HepG2 (cell line): Measurements from ENCODE around the gene FOXR1. TPM values are rescaled to one million over a fixed set of nuclear protein-coding genes. Genes with fewer than 3 reads are reported as not detected.

Experiments used
- ATAC-seq: fragments of 200-7000 bp; cut with Tn5 transposase; 3 replicates; pipeline ENCODE4 v1.9.1; 2020; ENCODE audit warnings: mild to moderate bottlenecking, moderate library complexity
- BruUV-seq: library from RNA; stranded (reverse); fragments of 400-500 nt; replicated peaks from 2 replicates; lab custom pipeline; 2021; lab: Mats Ljungman, UMichigan
- CTCF ChIA-PET: fragments of 300-600 bp; formaldehyde crosslinking; extraction: SDS; loops from one replicate; lab custom pipeline; 2021; ENCODE audit warnings: low total read pairs, inconsistent platforms, low intra/inter-chr PET ratio; lab: Yijun Ruan, JAX
- POLR2A ChIA-PET: fragments of 350-600 bp; sonication (Branson Sonifier 250); formaldehyde crosslinking; loops from one replicate; lab custom pipeline; 2020; ENCODE audit warnings: antibody characterized with exemption, inconsistent platforms; lab: Yijun Ruan, JAX
- DNase-seq: peaks from one replicate; pipeline ENCODE4 v3.0.0-alpha.2; 2015; ENCODE audit warnings: low spot score
- FAIRE-seq: peaks from 3 replicates; lab custom pipeline; 2011; peaks lifted over from hg19 to GRCh38; lab: Jason Lieb, UNC
- H2AFZ ChIP-seq: one replicate; pipeline ENCODE4 v1.6.1; 2011; ENCODE audit warnings: low read length, inconsistent platforms
- H3K27ac ChIP-seq: fragments of 300-600 bp; 3 replicates; pipeline ENCODE4 v1.8.0; 2011; ENCODE audit warnings: mixed run types, mild to moderate bottlenecking, mixed read lengths, low read length, inconsistent platforms; ENCODE audit not compliant: insufficient read depth; ENCODE audit errors: extremely low read length
- H3K27me3 ChIP-seq, 2 experiments: fragments of 200-600 bp in 1 of 2; 2 replicates in 1 of 2; 3 replicates in 1 of 2; pipeline versions ENCODE4 v1.6.0 to v1.8.0; 2011; ENCODE audit warnings: low read length in 2 of 2, mild to moderate bottlenecking in 2 of 2, moderate library complexity in 2 of 2, inconsistent platforms in 1 of 2; ENCODE audit not compliant: insufficient read depth in 2 of 2, control insufficient read depth in 1 of 2
- H3K36me3 ChIP-seq, 2 experiments: fragments of 200-600 bp in 1 of 2; replicated peaks in 1 of 2; 2 replicates in 1 of 2; 3 replicates in 1 of 2; pipeline versions ENCODE4 v1.5.1 to v1.8.0; 2011; ENCODE audit warnings: low read length in 2 of 2, inconsistent platforms in 1 of 2; ENCODE audit not compliant: insufficient read depth in 2 of 2, control insufficient read depth in 1 of 2
- H3K4me1 ChIP-seq: 2 replicates; pipeline ENCODE4 v1.5.1; 2012; ENCODE audit warnings: low read length, inconsistent platforms; ENCODE audit not compliant: insufficient read depth
- H3K4me2 ChIP-seq: 2 replicates; pipeline ENCODE4 v1.6.0; 2011; ENCODE audit warnings: low read depth, low read length, inconsistent platforms
- H3K4me3 ChIP-seq, 3 experiments: fragments of 200-600 bp in 1 of 3; sonication (generic), shearing (Covaris generic) in 1 of 3; replicated peaks in 1 of 3; 2 replicates each; pipeline ENCODE4 v1.5.1; 2011 to 2016; ENCODE audit warnings: low read length in 3 of 3, inconsistent platforms in 2 of 3, low read depth in 2 of 3, mild to moderate bottlenecking in 2 of 3, control low read depth in 1 of 3, mixed read lengths in 1 of 3; ENCODE audit not compliant: insufficient read depth in 1 of 3
- H3K79me2 ChIP-seq: one replicate; pipeline ENCODE4 v1.6.1; 2011; ENCODE audit warnings: low read length, inconsistent platforms; ENCODE audit not compliant: insufficient read depth
- H3K9ac ChIP-seq: 2 replicates; pipeline ENCODE4 v1.6.0; 2011; ENCODE audit warnings: mild to moderate bottlenecking, low read depth, low read length, inconsistent platforms; ENCODE audit not compliant: insufficient read depth
- H3K9me3 ChIP-seq: 2 replicates; pipeline ENCODE4 v1.5.1; 2012; ENCODE audit warnings: mild to moderate bottlenecking, low read length
- H4K20me1 ChIP-seq: 2 replicates; pipeline ENCODE4 v1.6.0; 2011; ENCODE audit warnings: inconsistent platforms, mild to moderate bottlenecking, low read length, moderate library complexity; ENCODE audit not compliant: insufficient read depth
- FOXP4 ChIP-seq: sonication (generic); formaldehyde crosslinking; IDR thresholded peaks from 2 replicates; pipeline ENCODE4 v1.4.0; 2020; ENCODE audit warnings: missing genetic modification reagents
- KDM5A ChIP-seq: fragments of 200-600 bp; sonication (generic); IDR thresholded peaks from 2 replicates; pipeline ENCODE4 v1.7.0; 2018; ENCODE audit warnings: antibody characterized with exemption, mild to moderate bottlenecking, low read length, borderline replicate concordance
- MED1 ChIP-seq: sonication (generic); formaldehyde crosslinking; IDR thresholded peaks from 2 replicates; pipeline ENCODE4 v1.4.0; 2020; ENCODE audit warnings: missing genetic modification reagents
- NR2C2 ChIP-seq: sonication (generic); formaldehyde crosslinking; IDR thresholded peaks from 2 replicates; pipeline ENCODE4 v1.4.0; 2020; ENCODE audit warnings: missing genetic modification reagents, mild to moderate bottlenecking, moderate library complexity, borderline replicate concordance
- TBL1XR1 ChIP-seq: fragments of 150-350 bp; IDR thresholded peaks from 2 replicates; pipeline ENCODE4 v1.6.1; 2014; ENCODE audit warnings: borderline replicate concordance, low read length; ENCODE audit not compliant: partially characterized antibody
- ZC3H4 ChIP-seq: sonication (generic); formaldehyde crosslinking; IDR thresholded peaks from 2 replicates; pipeline ENCODE4 v1.4.0; 2020; ENCODE audit warnings: missing genetic modification reagents, borderline replicate concordance
- ZNF235 ChIP-seq: sonication (generic); formaldehyde crosslinking; IDR thresholded peaks from 2 replicates; pipeline ENCODE4 v1.8.1; 2023; ENCODE audit warnings: mild to moderate bottlenecking, missing genetic modification reagents, borderline replicate concordance
- ZNF616 ChIP-seq: sonication (generic); formaldehyde crosslinking; IDR thresholded peaks from 2 replicates; pipeline ENCODE4 v1.5.0; 2020; ENCODE audit warnings: low read depth, mild to moderate bottlenecking, missing genetic modification reagents
- ZNF710 ChIP-seq: sonication (generic); formaldehyde crosslinking; IDR thresholded peaks from 2 replicates; pipeline ENCODE4 v1.5.0; 2020; ENCODE audit warnings: mild to moderate bottlenecking, missing genetic modification reagents, borderline replicate concordance
- ZNF775 ChIP-seq: sonication (generic); formaldehyde crosslinking; IDR thresholded peaks from 2 replicates; pipeline ENCODE4 v1.4.0; 2020; ENCODE audit warnings: missing genetic modification reagents, mild to moderate bottlenecking, moderate library complexity, borderline replicate concordance
- ZNF800 ChIP-seq: sonication (generic); formaldehyde crosslinking; IDR thresholded peaks from 2 replicates; pipeline ENCODE4 v1.4.0; 2020; ENCODE audit warnings: missing genetic modification reagents
- ZSCAN29 ChIP-seq: sonication (generic); formaldehyde crosslinking; conservative IDR thresholded peaks from 2 replicates; pipeline ENCODE4 v1.4.0; 2020; ENCODE audit warnings: mild to moderate bottlenecking, missing genetic modification reagents
- WGBS: methylation state at CpG from one replicate; pipeline ENCODE4 v1.1.6; 2017; ENCODE audit warnings: low lambda C conversion rate; 5-methylcytosine and 5-hydroxymethylcytosine counted together
- in situ Hi-C: cut with HindIII; loops from 2 replicates; pipeline ENCODE4 v1.10.0; 2017; ENCODE audit warnings: low pct_unique_long_range_greater_than_20kb; ENCODE audit not compliant: extremely low pct_ligation_motif_present
- intact Hi-C: fragments of 100-400 bp; cut with micrococcal nuclease; formaldehyde crosslinking; loops from one replicate; pipeline ENCODE4 v1.10.0; 2022; ENCODE audit not compliant: unreplicated experiment
- polyA plus RNA-seq, 8 experiments: library from polyadenylated mRNA; depleted of rRNA in 3 of 8; stranded (reverse) in 7 of 8; unstranded in 1 of 8; fragments of >200 nt; fragmentation: Illumina TruSeq in 4 of 8; extraction: Trizol in 4 of 8; gene quantifications; 2 replicates each; pipeline versions ENCODE4 v1.2.1 to v1.2.3, GENCODE V29; 2011 to 2016; ENCODE audit warnings: low read depth in 4 of 8, missing spikeins in 1 of 8, mixed read lengths in 1 of 8; ENCODE audit not compliant: insufficient read depth in 1 of 8
- total RNA-seq, 5 experiments: library from RNA; depleted of rRNA; stranded (reverse); fragments of >200 nt; fragmentation: Illumina TruSeq; extraction: Trizol; gene quantifications; 2 replicates each; pipeline ENCODE4 v1.2.3, GENCODE V29; 2016; ENCODE audit warnings: low read depth in 1 of 5

The FOXR1 gene
- total and polyA plus RNA-seq, 2 of the 13 experiments (the other 11 are each of a cell fraction or from before 2014, with no cell fraction given): not detected

GRCh38 chr11:119030029-119030328, 58.4 kb downstream of the FOXR1 start:
- peak overlapping the region; percentile 74 to 82 (median 79) for H3K4me3 ChIP-seq
- H3K27me3 ChIP-seq: no peaks in the 10 kb centered on the region; a peak in 1 of 5 replicates
- intact Hi-C loops (loop anchor here (2.0 kb wide), 2 partner anchors 31 to 65 kb away; partner anchors contain the start of gene CENATAC), in situ Hi-C loops (no loop called here)
- 0 out of 2 replicates have a peak, but pooled peaks have one; percentile 5 for TF ChIP-seq ZNF235 (CRISPR knock-in tag)
- TF ChIP-seq NR2C2 (CRISPR knock-in tag): no peak
- peak; percentile 22; the same call in 1 of the 2 replicates for TF ChIP-seq ZC3H4
- TF ChIP-seq FOXP4: 0 out of 2 replicates have a peak, but pooled peaks have one; percentile 0
- TF ChIP-seq ZNF616 (CRISPR knock-in tag): 0 out of 2 replicates have a peak, but pooled peaks have one; percentile 17
- TF ChIP-seq TBL1XR1: no peak
- TF ChIP-seq ZSCAN29 (CRISPR knock-in tag): no peak
- TF ChIP-seq ZNF800: 0 out of 2 replicates have a peak, but pooled peaks have one; percentile 29
- TF ChIP-seq ZNF775 (CRISPR knock-in tag): no peak
- TF ChIP-seq ZNF710: no peak
- 0 out of 2 replicates have a peak, but pooled peaks have one; percentile 21 for TF ChIP-seq MED1 (CRISPR knock-in tag)
- TF ChIP-seq KDM5A: peak; percentile 23; the same call in 1 of the 2 replicates
- ATAC-seq: peak; percentile 0; the same call in 2 of the 3 replicates
- FAIRE-seq: no peak
- BruUV-seq: no TSS peak
- H3K36me3 ChIP-seq: peaks cover 0 to 3% of the 10 kb centered on the region in 2 experiments; a peak in 1 of 5 replicates
- peaks cover under 1% of the 10 kb centered on the region; the same call in 1 of the 2 replicates for H4K20me1 ChIP-seq
- WGBS: 0% methylated on average over 10 of the region's 13 CpGs
- H3K79me2 ChIP-seq: peaks cover 47% of the 10 kb centered on the region
- H3K9me3 ChIP-seq: no peaks in the 10 kb centered on the region
- peak overlapping the region; percentile 77 for H3K27ac ChIP-seq
- peak overlapping the region; percentile 99 for H3K4me2 ChIP-seq
- ChIA-PET CTCF (no interaction called here), POLR2A (interaction anchor here (0.6 to 4.8 kb wide), 5 partner anchors 11 to 72 kb away, joined by 3 to 45 read pairs (median 4); partner anchors contain the start of genes CENATAC, HMBS, RPS25 and TRAPPC4)
- DNase-seq: no peak
- H3K9ac ChIP-seq: peak overlapping the region; percentile 77
- peaks cover 68% of the 10 kb centered on the region for H3K4me1 ChIP-seq
- no peak overlapping the region for H2AFZ ChIP-seq
